HG02970 (cell line): ENCODE data around the gene SUMO3.

Experiments
- ATAC-seq: cut with Tn5 transposase; IDR thresholded peaks from one replicate; pipeline ENCODE4 v1.9.1; 2021; ENCODE audit warnings: mild to moderate bottlenecking, moderate library complexity, moderate number of reproducible peaks; ENCODE audit not compliant: unreplicated experiment, low FRiP score

The SUMO3 gene

GRCh38 chr21:44783020-44783696, 34.7 kb downstream of the SUMO3 start:
- ATAC-seq = no peak

- ATAC-seq = no peak
Observed at GRCh38 chr21:44780767-44781459, 36.9 kb downstream of the SUMO3 start.

- no peak for ATAC-seq
Observed at GRCh38 chr21:44780137-44780502, 37.7 kb downstream of the SUMO3 start.

GRCh38 chr21:44779417-44780136, 38.3 kb downstream of the SUMO3 start:
- no peak for ATAC-seq

- ATAC-seq = no peak
Observed at GRCh38 chr21:44778983-44779382, 38.9 kb downstream of the SUMO3 start.

GRCh38 chr21:44778499-44778911, 39.4 kb downstream of the SUMO3 start:
- no peak for ATAC-seq

- ATAC-seq = no peak
Observed at GRCh38 chr21:44778094-44778493, 39.8 kb downstream of the SUMO3 start.

- ATAC-seq = no peak
Observed at GRCh38 chr21:44774972-44775371, 42.9 kb downstream of the SUMO3 start.

GRCh38 chr21:44773291-44773932, 44.5 kb downstream of the SUMO3 start:
- no peak for ATAC-seq

GRCh38 chr21:44771896-44772525, 45.9 kb downstream of the SUMO3 start:
- ATAC-seq = no peak

GRCh38 chr21:44767834-44768831, 49.7 kb downstream of the SUMO3 start:
- ATAC-seq = no peak

- ATAC-seq = no peak
Observed at GRCh38 chr21:44766818-44767354, 51.0 kb downstream of the SUMO3 start.

- ATAC-seq = no peak
Observed at GRCh38 chr21:44766014-44766817, 51.6 kb downstream of the SUMO3 start.

- no peak for ATAC-seq
Observed at GRCh38 chr21:44765231-44766013, 52.4 kb downstream of the SUMO3 start.

GRCh38 chr21:44764319-44765230, 53.3 kb downstream of the SUMO3 start:
- no peak for ATAC-seq

GRCh38 chr21:44763451-44764318, 54.2 kb downstream of the SUMO3 start:
- ATAC-seq = no peak
